Activated CD8-positive, alpha-beta memory T cell treated with anti-CD3 and anti-CD28 coated beads, Interleukin-2, amount 10 ng/mL, durations not matched to agents 7 days and 5 days (primary cell): ENCODE measurements around the gene PLEKHG2. TPM values are rescaled to one million over a fixed set of nuclear protein-coding genes. Genes with fewer than 3 reads are reported as not detected.

Experiments
- ATAC-seq: fragments of 150-1000 bp; cut with Tn5 transposase; one replicate; pipeline ENCODE4 v1.10.0; 2021; ENCODE audit warnings: moderate library complexity
- CTCF ChIA-PET: fragments of 350-600 bp; sonication (Branson Sonifier 250); formaldehyde crosslinking; loops from one replicate; lab custom pipeline; 2021; ENCODE audit warnings: antibody characterized with exemption; lab: Charles Lee
- DNase-seq: peaks from one replicate; pipeline ENCODE4 v3.0.0-alpha.2; 2020
- H3K27ac Mint-ChIP-seq: one replicate; pipeline ENCODE4 v1.8.0; 2021; ENCODE audit warnings: mild to moderate bottlenecking, mixed read lengths
- H3K27me3 Mint-ChIP-seq: one replicate; pipeline ENCODE4 v1.8.0; 2021; ENCODE audit warnings: mixed read lengths
- H3K36me3 Mint-ChIP-seq: one replicate; pipeline ENCODE4 v1.8.0; 2021; ENCODE audit warnings: mild to moderate bottlenecking, mixed read lengths
- H3K4me1 Mint-ChIP-seq: one replicate; pipeline ENCODE4 v1.8.0; 2021; ENCODE audit warnings: mixed read lengths
- H3K4me3 Mint-ChIP-seq: one replicate; pipeline ENCODE4 v1.8.0; 2021; ENCODE audit warnings: mild to moderate bottlenecking, moderate library complexity, mixed read lengths
- H3K9me3 Mint-ChIP-seq: one replicate; pipeline ENCODE4 v1.8.0; 2022; ENCODE audit warnings: low read depth, mixed read lengths
- total RNA-seq, 2 experiments: library from RNA; stranded (reverse); gene quantifications; one replicate each; pipeline ENCODE4 v1.2.3, GENCODE V29; 2021

PLEKHG2 gene
- total RNA-seq, 2 experiments from 2014 or later = 57.9 to 73.9 TPM

- H3K27me3 Mint-ChIP-seq = no peaks in the 10 kb centered on the region
- CTCF ChIA-PET = interaction anchor here (1.4 to 2.0 kb wide), 3 partner anchors 11 to 108 kb away, joined by 3 to 7 read pairs (median 5); partner anchors contain the start of genes EID2B and RPS16
- peaks cover 6% of the 10 kb centered on the region for H3K36me3 Mint-ChIP-seq
- H3K4me1 Mint-ChIP-seq = peaks cover 3% of the 10 kb centered on the region
- DNase-seq (no peak), ATAC-seq (no peak)
- no peak overlapping the region for H3K27ac Mint-ChIP-seq
- H3K4me3 Mint-ChIP-seq = no peak overlapping the region
- no peaks in the 10 kb centered on the region for H3K9me3 Mint-ChIP-seq
Measured at GRCh38 chr19:39424934-39425333, 12.5 kb downstream of the PLEKHG2 start.

DNA sequence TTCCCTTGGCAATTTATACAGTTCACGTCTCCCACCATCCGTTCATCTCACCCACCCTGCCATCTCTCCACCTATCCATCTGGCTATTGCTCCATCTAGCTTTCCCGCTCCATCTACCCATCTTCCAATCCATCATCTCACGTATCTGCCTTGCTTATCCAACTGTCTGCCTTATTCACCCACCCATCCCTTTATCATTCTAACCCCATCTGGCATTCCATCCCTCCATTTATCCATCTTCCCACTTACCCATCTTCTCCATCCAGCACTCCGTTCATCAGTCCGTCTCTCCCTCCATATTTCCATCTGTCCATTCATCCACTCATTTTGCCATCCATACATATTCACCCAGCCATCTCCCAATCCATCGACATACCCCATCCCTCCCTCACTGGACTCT is 13.3 kb downstream of the PLEKHG2 start:
- Mint-ChIP-seq H3K4me1 (peaks cover 8% of the 10 kb centered on the region), H3K27me3 (no peaks in the 10 kb centered on the region), H3K27ac (no peak overlapping the region), H3K4me3 (no peak overlapping the region), H3K36me3 (peaks cover 6% of the 10 kb centered on the region), H3K9me3 (no peaks in the 10 kb centered on the region)
- ATAC-seq (no peak), DNase-seq (no peak)
- CTCF ChIA-PET = interaction anchor here (0.5 to 1.9 kb wide), 3 partner anchors 10 to 13 kb away, joined by 3 to 8 read pairs (median 3); partner anchors contain the start of gene PLEKHG2

GRCh38 chr19:39426170-39426569 is 13.7 kb downstream of the PLEKHG2 start:
- Mint-ChIP-seq H3K4me3 (no peak overlapping the region), H3K4me1 (peaks cover 12% of the 10 kb centered on the region), H3K9me3 (no peaks in the 10 kb centered on the region), H3K27me3 (no peaks in the 10 kb centered on the region), H3K36me3 (peaks cover 8% of the 10 kb centered on the region), H3K27ac (no peak overlapping the region)
- CTCF ChIA-PET = interaction anchor here (0.5 to 1.9 kb wide), 5 partner anchors 10 to 55 kb away, joined by 3 to 8 read pairs (median 3); partner anchors contain the start of genes PLEKHG2 and TIMM50
- ATAC-seq (no peak), DNase-seq (no peak)

DNA sequence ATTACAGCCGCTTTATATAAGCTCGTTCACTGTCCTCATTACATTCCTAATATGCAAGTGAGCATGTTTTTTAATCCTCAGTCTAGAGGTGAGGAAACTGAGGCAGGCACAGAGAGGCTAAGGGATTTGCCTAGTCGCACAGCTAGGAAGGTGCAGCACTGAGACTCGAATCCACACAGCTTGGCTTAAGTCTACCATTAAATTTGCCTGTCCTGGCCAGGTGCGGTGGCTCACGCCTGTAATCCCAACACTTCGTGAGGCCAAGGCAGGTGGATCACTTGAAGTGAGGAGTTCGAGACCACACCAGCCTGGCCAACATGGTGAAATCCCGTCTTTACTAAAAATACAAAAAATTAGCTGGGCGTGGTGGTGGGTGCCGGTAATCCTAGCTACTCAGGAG is 15.2 kb downstream of the PLEKHG2 start:
- H3K9me3 Mint-ChIP-seq = no peaks in the 10 kb centered on the region
- DNase-seq (no peak), ATAC-seq (no peak)
- no peak overlapping the region for H3K27ac Mint-ChIP-seq
- no peak overlapping the region for H3K4me3 Mint-ChIP-seq
- CTCF ChIA-PET = interaction anchor here (0.7 to 1.9 kb wide), 6 partner anchors 15 to 317 kb away, joined by 3 to 8 read pairs (median 3); partner anchors contain the start of gene PLEKHG2
- peaks cover 9% of the 10 kb centered on the region for H3K36me3 Mint-ChIP-seq
- no peaks in the 10 kb centered on the region for H3K27me3 Mint-ChIP-seq
- peaks cover 19% of the 10 kb centered on the region for H3K4me1 Mint-ChIP-seq

DNA sequence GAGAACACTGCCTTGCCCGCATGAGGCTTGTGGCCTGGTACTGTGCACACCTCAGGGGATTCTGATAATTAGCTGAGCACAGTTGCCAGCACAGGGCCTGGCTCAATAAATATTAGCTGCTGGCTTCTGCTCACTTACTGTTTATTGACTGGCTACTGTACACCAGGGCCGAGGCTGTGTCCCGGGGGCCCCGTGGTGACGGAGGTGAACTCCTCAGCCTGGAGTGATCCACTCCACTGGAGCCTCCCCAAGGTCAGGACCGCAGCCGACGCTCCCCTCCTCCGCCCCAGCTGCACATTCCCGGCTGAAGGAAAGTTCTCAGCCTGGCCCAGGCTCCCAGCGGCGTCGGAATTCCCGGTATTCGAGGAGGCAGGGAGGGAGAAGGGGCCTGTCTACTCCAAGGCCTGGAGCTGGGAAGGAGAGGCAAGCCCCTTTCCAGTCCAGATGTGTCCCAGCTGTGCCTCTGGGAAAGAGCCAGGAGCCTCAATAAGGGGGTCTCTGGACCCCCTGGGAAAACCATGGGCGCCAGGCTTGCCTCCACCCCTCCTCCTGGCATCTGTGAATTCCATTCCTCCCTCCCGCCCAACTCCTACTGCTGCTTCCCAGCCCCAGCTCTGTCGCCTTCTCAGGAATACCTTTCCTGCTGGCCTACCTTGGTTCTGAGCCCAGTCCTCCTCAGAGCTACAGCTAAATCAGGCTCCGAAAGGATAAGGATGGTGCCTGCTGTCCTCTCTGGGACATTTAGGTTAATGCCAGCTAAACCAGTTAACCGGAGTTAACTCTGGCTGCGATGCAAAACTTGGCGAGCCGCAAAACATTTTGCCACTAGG is 16.0 kb downstream of the PLEKHG2 start:
- Mint-ChIP-seq H3K36me3 (peaks cover 14% of the 10 kb centered on the region), H3K27ac (no peak overlapping the region), H3K9me3 (no peaks in the 10 kb centered on the region), H3K4me3 (no peak overlapping the region), H3K4me1 (peaks cover 27% of the 10 kb centered on the region), H3K27me3 (no peaks in the 10 kb centered on the region)
- ATAC-seq (no peak), DNase-seq (no peak)
- CTCF ChIA-PET = interaction anchor here (0.9 to 2.3 kb wide), 6 partner anchors 15 to 104 kb away, joined by 3 to 10 read pairs (median 4); partner anchors contain the start of genes EID2B and PLEKHG2

DNA sequence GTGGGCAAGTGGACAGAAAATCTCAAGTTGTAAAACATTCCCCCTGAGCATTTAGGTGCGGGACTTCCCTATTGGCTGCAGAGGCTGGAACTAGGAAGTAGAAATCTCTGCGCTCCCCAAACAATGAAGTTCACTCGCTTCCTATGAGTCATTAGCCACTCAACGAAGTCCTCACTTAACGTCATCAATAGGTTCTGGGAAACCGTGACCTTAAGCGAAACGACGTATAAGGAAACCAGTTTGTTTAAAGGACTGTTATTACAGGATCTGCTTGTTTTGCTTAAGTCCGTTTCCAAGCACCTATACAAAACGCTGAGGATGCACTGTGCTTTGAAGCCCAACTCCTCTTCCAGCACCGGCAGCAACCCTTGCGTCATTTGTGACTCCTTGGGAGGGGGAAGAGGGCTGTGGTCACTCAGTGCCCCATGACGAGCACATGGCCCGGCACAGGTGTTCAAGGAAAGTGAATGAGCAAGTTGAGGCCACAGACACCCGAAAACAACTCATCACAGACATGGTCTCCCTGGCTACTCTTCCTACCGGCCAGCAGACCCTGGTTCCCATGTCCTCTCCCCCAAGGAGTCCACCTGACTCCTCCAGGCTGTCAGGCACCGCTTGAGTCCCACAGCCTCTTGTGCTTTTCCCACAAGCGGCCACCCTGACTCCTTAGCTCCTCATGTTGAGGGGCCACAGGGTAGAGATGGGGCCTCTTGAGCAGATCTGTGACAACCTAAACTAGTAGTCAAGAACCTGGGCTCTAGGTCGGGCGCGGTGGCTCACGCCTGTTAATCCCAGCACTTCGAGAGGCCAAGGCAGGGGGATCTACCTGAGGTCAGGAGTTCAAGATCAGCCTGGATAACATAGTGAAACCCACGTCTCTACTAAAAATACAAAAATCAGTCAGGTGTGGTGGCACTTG is 18.5 kb downstream of the PLEKHG2 start:
- peak overlapping the region; percentile 93 for H3K27ac Mint-ChIP-seq
- peaks cover 35% of the 10 kb centered on the region for H3K36me3 Mint-ChIP-seq
- CTCF ChIA-PET = interaction anchor here (0.6 to 2.3 kb wide), 2 partner anchors 19 to 90 kb away, joined by 3 to 8 read pairs; partner anchors contain the start of gene PLEKHG2
- H3K4me1 Mint-ChIP-seq = peaks cover 47% of the 10 kb centered on the region
- DNase-seq = peak; percentile 88
- no peaks in the 10 kb centered on the region for H3K9me3 Mint-ChIP-seq
- peaks cover 3% of the 10 kb centered on the region for H3K27me3 Mint-ChIP-seq
- ATAC-seq = peak; percentile 76
- H3K4me3 Mint-ChIP-seq = peak overlapping the region; percentile 54

- no peak for ATAC-seq
- Mint-ChIP-seq H3K27me3 (peaks cover 4% of the 10 kb centered on the region), H3K27ac (peak overlapping the region; percentile 67), H3K4me1 (peaks cover 56% of the 10 kb centered on the region), H3K36me3 (peaks cover 36% of the 10 kb centered on the region), H3K4me3 (no peak overlapping the region), H3K9me3 (no peaks in the 10 kb centered on the region)
- no peak for DNase-seq
- CTCF ChIA-PET = interaction anchor here (1.2 to 2.3 kb wide), 3 partner anchors 20 to 100 kb away, joined by 3 to 8 read pairs (median 4); partner anchors contain the start of genes EID2B and PLEKHG2
Measured at GRCh38 chr19:39432677-39433025, 20.2 kb downstream of the PLEKHG2 start.

- Mint-ChIP-seq H3K27ac (peak overlapping the region; percentile 99), H3K9me3 (no peaks in the 10 kb centered on the region), H3K27me3 (peaks cover 4% of the 10 kb centered on the region), H3K4me1 (peaks cover 56% of the 10 kb centered on the region), H3K36me3 (peaks cover 36% of the 10 kb centered on the region), H3K4me3 (peak overlapping the region; percentile 99)
- CTCF ChIA-PET = interaction anchor here (0.5 to 3.4 kb wide), 5 partner anchors 14 to 77 kb away, joined by 3 to 15 read pairs (median 4); partner anchors contain the start of gene PLEKHG2
- DNase-seq = no peak
- no peak for ATAC-seq
Measured at GRCh38 chr19:39433480-39434079, 21.1 kb downstream of the PLEKHG2 start.

- H3K4me3 Mint-ChIP-seq = peak overlapping the region; percentile 99
- ATAC-seq (no peak), DNase-seq (no peak)
- peaks cover 53% of the 10 kb centered on the region for H3K4me1 Mint-ChIP-seq
- H3K9me3 Mint-ChIP-seq = no peaks in the 10 kb centered on the region
- CTCF ChIA-PET = interaction anchor here (0.7 to 3.4 kb wide), 14 partner anchors 10 to 536 kb away, joined by 3 to 20 read pairs (median 5); partner anchors contain the start of genes EID2B, MED29, PAF1 and PLEKHG2
- H3K36me3 Mint-ChIP-seq = peaks cover 36% of the 10 kb centered on the region
- H3K27me3 Mint-ChIP-seq = peaks cover 4% of the 10 kb centered on the region
- H3K27ac Mint-ChIP-seq = peak overlapping the region; percentile 99
Measured at GRCh38 chr19:39434123-39435076, 21.9 kb downstream of the PLEKHG2 start.

DNA sequence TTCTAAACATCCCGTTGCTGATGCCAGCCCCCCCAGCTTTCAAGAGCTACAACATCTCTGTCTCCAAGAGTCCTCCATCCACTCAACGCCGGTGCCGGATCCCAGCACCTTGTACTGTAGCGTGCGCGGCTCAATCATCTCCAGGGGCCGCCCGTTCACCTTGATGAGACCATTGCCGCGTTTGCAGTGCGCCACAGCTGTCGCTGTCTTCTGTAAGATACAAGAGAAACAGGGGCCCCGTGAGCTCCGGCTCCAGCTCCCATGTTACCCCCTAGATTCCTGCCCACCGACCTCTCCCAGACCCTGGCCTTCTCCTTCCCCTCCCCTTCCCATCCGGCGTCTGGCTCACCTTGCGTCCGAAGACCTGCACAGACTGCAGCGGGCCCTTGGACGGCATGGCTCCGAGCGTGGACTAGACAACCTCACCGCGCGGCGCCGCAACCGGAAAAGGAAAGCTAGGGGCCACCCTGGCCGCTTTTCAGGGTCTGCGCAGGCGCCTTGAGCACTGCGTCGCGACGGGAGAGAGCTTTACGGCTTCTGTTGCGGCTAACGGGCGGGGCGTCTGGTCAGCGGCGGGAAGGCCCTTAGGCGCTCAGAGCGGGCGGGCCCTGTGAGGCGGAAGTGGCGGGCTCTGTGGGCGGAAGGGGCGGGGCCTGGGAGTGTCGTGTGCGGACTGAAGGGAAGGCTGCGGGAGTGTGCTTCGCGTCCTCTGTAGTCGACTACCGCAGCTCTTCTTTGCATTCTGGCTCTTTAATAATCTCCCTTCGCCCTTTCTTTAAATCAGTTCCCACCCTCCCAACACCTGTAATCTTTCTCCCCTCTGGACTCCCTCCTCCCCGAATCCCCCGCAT is 23.3 kb downstream of the PLEKHG2 start, which contains the start of gene RPS16:
Gene RPS16 (minus strand): TSS at position 451 of the 851 bp plus-strand sequence. CDS start 54 bp downstream, at position 397.
- H3K27ac Mint-ChIP-seq = peak within 1 kb of the TSS; percentile 99
- CTCF ChIA-PET = interaction anchor here (0.6 to 3.4 kb wide), 21 partner anchors 9 to 535 kb away, joined by 3 to 20 read pairs (median 4); partner anchors contain the start of genes EID2, EID2B, MED29 and PAF1
- ATAC-seq (peak; percentile 87), DNase-seq (peak; percentile 99)
- H3K4me1 Mint-ChIP-seq = peaks cover 55% of the 10 kb centered on the region
- peaks cover 36% of the 10 kb centered on the region for H3K36me3 Mint-ChIP-seq
- no peaks in the 10 kb centered on the region for H3K9me3 Mint-ChIP-seq
- peaks cover 4% of the 10 kb centered on the region for H3K27me3 Mint-ChIP-seq
- H3K4me3 Mint-ChIP-seq = peak within 1 kb of the TSS; percentile 99

- CTCF ChIA-PET = interaction anchor here (0.6 to 3.4 kb wide), 15 partner anchors 8 to 534 kb away, joined by 3 to 20 read pairs (median 5); partner anchors contain the start of genes EID2B, MED29, PAF1 and PLEKHG2
- peaks cover 4% of the 10 kb centered on the region for H3K27me3 Mint-ChIP-seq
- no peak for ATAC-seq
Measured at GRCh38 chr19:39436350-39436716, 23.9 kb downstream of the PLEKHG2 start.

More at GRCh38 chr19:39436350-39436716, 23.9 kb downstream of the PLEKHG2 start:
- Mint-ChIP-seq H3K36me3 (peaks cover 34% of the 10 kb centered on the region), H3K27ac (peak overlapping the region; percentile 99), H3K4me3 (peak overlapping the region; percentile 99), H3K9me3 (no peaks in the 10 kb centered on the region), H3K4me1 (peaks cover 50% of the 10 kb centered on the region)
- DNase-seq = no peak
